ENCODE results near the gene A4GALT. TPM values are rescaled to one million over a fixed set of nuclear protein-coding genes. Genes with fewer than 3 reads are reported as not detected.
"Not testable (repeated sequence)": the region's sequence is repeated elsewhere in the genome, so short reads cannot be mapped to it uniquely, and the experiment has no call there.

The A4GALT gene
- total RNA-seq, 1 donor: 0.54 TPM

DNA sequence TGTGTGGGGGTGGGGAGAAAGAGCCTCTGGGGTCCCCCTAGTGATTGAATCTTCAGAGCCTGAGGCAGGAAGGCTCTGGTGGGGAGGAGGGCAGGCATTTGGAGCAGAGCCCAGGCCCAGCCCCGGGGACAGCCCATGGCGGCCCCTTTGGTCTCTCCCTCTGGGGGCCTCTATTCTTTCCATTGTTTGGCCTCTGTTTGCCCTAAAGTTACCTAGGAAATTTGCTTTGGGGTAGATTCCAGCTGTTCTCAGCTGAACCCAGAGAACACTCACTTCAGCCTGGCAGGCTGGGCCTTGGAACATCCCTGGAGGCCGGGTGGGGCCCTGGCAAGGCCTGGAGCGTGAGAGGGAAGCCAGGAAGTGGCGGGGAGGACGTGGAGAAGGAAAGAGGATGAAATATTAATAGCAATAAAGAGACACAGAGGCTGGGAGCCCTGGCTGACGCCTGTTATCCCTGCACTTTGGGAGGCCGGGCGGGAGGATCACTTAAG, 22.9 kb upstream of the A4GALT start:
- no peak for DNase-seq (ENCODE audit: low read depth in 2 of 3, low spot score in 2 of 3)

GRCh38 chr22:42742940-42743339, 22.3 kb upstream of the A4GALT start:
- DNase-seq (ENCODE audit: low read depth in 2 of 3, low spot score in 2 of 3): no peak

DNA sequence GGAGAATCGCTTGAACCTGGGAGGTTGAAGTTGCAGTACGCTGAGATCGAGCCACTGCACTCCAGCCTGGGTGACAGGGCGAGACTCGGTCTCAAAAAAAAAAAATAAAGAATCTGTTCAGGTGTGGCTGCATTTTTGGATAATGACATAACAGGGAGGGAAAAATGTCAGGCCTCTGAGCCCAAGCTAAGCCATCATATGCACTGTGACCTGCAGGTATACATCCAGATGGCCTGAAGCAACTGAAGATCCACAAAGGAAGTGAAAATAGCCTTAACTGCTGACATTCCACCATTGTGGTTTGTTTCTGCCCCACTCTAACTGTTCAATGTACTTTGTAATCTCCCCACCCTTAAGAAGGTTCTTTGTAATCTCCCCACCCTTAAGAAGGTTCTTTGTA, 19.6 kb upstream of the A4GALT start:
- DNase-seq (ENCODE audit: low read depth in 2 of 3, low spot score in 2 of 3): not testable (repeated sequence)

DNA sequence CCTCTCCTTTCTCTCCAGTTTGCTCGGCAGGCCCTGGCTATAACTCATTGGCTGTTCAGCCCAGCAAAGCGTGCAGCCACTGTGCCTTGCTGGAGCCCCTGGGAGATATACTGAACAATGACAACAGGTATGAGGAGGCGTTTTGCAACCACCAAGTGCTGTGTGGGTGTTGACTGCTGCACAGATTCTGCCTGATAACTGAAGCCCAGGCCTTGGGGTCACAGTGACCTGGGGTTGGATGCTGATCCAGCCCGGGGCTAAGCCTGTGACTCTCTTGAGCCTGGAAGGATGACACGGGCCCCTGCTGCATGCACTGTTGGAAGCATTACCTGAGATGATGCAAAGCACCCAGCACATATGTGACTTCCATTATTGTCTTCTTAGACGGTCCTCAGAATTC, 13.7 kb upstream of the A4GALT start:
- DNase-seq (ENCODE audit: low read depth in 2 of 3, low spot score in 2 of 3): no peak

GRCh38 chr22:42733394-42733793, 12.7 kb upstream of the A4GALT start:
- not testable (repeated sequence) for DNase-seq (ENCODE audit: low read depth in 2 of 3, low spot score in 2 of 3)

- DNase-seq (ENCODE audit: low read depth in 2 of 3, low spot score in 2 of 3): no peak
Measured at GRCh38 chr22:42732081-42732480, 11.4 kb upstream of the A4GALT start.

DNA sequence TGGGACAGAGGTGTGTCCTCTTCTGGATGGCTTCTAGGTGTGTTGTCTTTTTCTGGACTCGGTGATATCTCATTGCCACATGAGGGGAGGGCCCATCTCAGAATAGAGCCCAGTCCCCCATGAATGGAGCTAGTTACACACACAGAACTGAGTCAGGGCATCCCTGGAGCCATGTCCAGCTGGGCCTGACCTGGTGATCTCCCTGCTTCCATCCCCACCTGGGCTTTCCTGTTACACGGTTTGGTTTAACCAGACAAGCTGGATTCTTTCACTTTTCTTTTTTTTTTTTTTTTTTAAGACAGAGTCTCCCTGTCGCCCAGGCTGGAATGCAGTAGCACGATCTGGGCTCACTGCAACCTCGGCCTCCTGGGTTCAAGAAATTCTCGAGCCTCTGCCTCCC, 6.1 kb upstream of the A4GALT start:
- DNase-seq (ENCODE audit: low read depth in 2 of 3, low spot score in 2 of 3): no peak

DNA sequence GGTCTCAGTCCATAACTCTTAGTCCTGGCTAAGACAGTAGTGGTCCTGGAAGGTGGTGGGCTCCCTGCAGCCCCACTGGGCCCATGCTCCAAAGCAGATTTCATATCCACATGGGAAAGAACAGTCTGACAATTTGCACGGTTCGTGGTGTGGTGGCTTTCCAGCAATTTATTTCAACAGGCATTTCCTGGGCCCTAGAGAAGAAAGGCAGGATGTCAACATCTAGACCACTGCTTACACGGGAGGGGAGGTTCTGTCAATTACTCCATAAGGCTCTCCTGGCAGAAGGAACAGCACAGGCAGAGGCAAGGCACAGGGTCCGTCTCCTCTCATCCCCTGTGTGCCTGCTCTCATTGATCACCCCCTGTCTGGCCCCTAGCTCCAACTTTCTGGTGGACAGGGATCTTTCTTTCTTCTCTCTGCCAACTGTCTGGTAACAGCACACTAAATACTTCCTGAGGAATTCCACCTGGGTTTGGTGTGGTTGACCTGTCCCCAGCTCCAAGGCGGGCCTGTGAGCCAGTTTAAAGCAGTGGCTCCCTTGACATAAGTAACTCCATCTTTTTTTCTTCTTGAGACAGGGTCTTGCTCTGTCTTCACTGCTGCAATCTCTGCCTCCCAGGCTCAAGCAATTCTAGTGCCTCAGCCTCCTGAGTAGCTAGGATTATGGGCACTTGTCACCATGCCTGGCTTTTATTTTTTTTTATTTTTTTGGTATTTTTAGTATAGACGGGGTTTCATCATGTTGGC, 5.1 kb upstream of the A4GALT start:
- DNase-seq (ENCODE audit: low read depth in 2 of 3, low spot score in 2 of 3): no peak

- no peak for DNase-seq (ENCODE audit: low read depth in 2 of 3, low spot score in 2 of 3)
Measured at GRCh38 chr22:42724062-42724461, 3.4 kb upstream of the A4GALT start.

DNA sequence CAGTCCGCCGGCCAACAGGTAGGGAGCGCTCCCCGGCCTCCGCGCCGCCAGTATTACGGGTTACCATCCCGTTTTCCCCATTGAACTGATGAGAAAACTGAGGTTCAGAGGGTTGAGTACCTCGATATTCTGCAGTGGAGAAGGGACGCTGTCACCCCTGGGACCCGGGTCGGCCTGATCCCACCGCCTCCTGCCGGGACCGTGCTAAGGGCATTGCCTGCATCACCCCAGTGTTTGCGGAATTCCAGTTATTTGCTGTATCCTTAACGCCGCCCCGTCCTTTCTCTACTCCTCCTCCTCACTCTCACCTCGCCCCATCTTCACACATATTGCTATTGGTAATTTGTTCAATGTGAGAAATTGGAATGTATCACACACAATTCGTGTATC, 370 bp upstream of the A4GALT start:
- DNase-seq (ENCODE audit: low read depth in 2 of 3, low spot score in 2 of 3): no peak

DNA sequence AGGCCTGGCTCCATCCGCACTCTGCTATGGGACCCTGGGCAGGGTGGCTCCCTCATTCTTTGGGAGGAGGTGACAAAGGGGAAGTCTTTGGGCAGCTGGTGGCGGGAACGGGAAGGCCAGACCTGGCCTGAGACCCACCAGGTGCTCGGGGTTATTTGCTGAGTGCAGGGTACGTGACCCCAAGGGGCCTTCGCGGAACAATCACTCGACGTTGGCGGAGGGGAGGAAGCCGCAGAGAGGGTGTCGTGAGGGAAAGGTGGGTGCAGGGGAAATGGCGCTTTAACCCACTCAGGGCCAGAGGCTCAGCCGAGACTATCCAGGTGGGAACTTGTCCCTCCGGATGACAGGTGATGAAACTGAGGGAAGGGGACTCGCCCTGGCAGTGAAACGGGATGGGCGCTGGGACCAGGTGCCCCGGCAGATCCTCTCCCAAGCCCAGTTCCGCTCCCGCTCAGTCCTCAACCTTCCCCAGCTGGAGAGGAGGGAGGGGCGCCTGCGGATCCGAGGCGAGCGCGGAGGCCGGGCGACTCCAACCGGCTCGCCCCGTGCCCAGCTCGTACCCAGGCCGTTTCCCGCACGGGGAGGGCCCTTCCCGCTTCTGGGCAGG, 911 bp downstream of the A4GALT start:
- no peak for DNase-seq (ENCODE audit: low read depth in 2 of 3, low spot score in 2 of 3)

- DNase-seq (ENCODE audit: low read depth in 2 of 3, low spot score in 2 of 3): no peak
Measured at GRCh38 chr22:42719133-42719532, 1.5 kb downstream of the A4GALT start.

DNA sequence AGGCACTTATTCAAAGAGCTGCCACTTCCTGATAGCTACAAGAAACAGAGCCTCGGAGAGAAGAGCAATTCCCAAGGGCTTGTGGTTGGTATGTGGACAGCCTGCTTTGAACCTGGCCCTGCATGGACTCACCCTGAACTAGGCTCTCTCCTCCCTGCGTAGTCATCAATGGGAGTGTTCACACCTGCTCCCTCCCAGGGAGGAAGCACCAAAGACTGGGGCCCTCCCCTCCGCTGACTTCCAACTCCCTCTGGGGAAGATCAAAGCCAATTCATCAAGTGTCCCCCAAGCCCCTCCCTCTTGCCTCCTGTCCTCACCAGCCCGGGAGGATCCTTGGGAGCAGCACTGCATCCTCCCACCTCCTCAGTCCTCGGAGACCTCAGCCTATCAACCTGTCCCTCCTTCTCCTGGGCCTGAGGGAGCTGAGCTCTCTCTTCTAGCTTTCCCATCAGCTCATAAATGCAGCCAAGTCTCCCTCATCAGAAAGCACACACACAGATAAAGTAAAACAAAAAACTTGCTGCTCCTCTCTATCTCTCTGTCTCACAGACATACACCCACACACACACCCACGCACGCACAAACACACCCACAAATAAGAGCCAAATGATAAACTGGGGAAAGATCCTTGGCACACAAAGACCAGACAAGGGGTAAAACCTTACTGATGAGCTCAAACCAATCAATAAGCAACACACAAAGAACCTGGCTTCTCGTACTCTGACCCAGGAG, 3.3 kb downstream of the A4GALT start:
- no peak for DNase-seq (ENCODE audit: low read depth in 2 of 3, low spot score in 2 of 3)

DNA sequence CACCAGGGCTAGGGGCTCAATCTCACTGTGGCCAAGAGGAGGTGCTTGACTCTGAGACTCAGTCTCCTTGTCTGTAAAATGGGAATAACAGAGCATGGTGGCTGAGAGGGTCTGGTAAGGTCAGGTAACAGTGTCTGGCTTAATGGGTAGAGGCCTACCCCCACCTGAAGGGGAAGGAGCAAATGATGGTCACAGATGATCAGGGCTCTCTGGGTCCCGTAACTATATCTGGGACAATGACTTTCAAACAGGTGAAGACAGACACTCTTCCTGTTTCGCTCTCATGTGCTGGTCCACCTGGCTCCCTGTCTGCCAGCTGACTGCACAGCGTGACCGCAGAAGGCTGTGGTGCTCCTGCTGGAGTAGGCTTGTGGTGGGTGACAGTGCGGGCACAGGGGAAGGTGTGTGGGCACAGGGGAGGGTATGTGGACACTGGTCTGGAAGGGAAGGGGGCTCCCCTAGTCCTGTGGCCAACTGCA, 4.0 kb downstream of the A4GALT start:
- DNase-seq (ENCODE audit: low read depth in 2 of 3, low spot score in 2 of 3): no peak

DNA sequence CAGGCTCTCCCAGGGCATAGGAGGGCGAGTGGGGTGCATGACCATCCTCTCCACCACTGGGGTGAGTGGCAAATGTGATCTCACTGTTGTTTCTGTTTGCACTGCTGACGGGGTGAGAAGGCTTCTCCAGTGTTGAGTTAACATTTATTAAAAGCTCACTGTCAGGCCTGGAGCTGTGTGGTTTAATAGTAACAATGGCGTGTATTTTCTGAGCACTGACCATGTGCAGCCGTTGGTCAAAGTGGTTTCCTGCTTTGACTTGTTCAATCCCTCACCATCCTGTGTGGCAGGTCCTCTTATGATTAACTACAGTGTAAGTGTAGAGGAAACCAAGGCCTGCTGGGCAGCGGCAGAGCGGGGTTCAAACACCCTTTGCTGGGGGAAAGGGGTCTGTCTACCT, 4.4 kb downstream of the A4GALT start:
- no peak for DNase-seq (ENCODE audit: low read depth in 2 of 3, low spot score in 2 of 3)

- no peak for DNase-seq (ENCODE audit: low read depth in 2 of 3, low spot score in 2 of 3)
Measured at GRCh38 chr22:42714768-42715390, 5.8 kb downstream of the A4GALT start.

- DNase-seq (ENCODE audit: low read depth in 2 of 3, low spot score in 2 of 3): no peak
Measured at GRCh38 chr22:42714308-42714707, 6.4 kb downstream of the A4GALT start.

- DNase-seq (ENCODE audit: low read depth in 2 of 3, low spot score in 2 of 3): no peak
Measured at GRCh38 chr22:42711895-42712837, 8.5 kb downstream of the A4GALT start.

GRCh38 chr22:42711281-42711731, 9.4 kb downstream of the A4GALT start:
- DNase-seq (ENCODE audit: low read depth in 2 of 3, low spot score in 2 of 3): no peak

DNA sequence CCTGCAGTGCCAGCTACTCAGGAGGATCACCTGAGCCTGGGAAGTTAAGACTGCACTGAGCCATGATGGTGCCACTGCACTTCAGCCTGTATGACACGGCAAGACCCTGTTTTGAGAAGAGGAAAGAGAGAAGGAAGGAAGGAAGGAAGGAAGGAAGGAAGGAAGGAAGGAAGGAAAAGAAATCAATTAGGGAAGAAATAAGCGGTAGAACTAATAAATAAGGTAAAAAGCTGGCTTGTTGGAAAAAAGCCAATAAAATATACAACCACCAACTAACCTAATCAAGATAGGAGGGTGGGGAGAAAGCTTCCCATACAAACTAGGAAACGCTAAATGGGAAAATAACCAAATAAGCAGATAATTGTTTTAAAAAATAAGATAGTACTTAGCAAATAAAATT, 12.3 kb downstream of the A4GALT start:
- no peak for DNase-seq (ENCODE audit: low read depth in 2 of 3, low spot score in 2 of 3)
